GM23248 (cell line): ENCODE measurements around the gene COL9A3. TPM values are rescaled to one million over a fixed set of nuclear protein-coding genes. Genes with fewer than 3 reads are reported as not detected.
A peak's percentile ranks its signal among the peaks of the same experiment; 100 is the strongest.

Experiments
- DNase-seq: peaks from one replicate; pipeline ENCODE4 v3.0.0-alpha.2; 2015
- H2AFZ ChIP-seq: fragments of 200-600 bp; sonication (generic); 2 replicates; pipeline ENCODE4 v1.6.1; 2016; ENCODE audit warnings: antibody characterized with exemption
- H3F3A ChIP-seq: fragments of 200-600 bp; sonication (generic); 2 replicates; pipeline ENCODE4 v1.6.1; 2016; ENCODE audit warnings: mild to moderate bottlenecking, antibody characterized with exemption, mixed run types; ENCODE audit not compliant: insufficient read depth
- H3K27ac ChIP-seq: fragments of 200-600 bp; sonication (generic); 2 replicates; pipeline ENCODE4 v1.5.1; 2016; ENCODE audit warnings: mild to moderate bottlenecking
- H3K27me3 ChIP-seq: fragments of 200-600 bp; sonication (generic); replicated peaks from 2 replicates; pipeline ENCODE4 v1.6.1; 2016; ENCODE audit warnings: mild to moderate bottlenecking; ENCODE audit not compliant: insufficient read depth
- H3K36me3 ChIP-seq: fragments of 200-600 bp; sonication (generic); 2 replicates; pipeline ENCODE4 v1.6.1; 2016; ENCODE audit warnings: low read depth, mild to moderate bottlenecking
- H3K4me1 ChIP-seq: fragments of 200-600 bp; sonication (generic); 2 replicates; pipeline ENCODE4 v1.6.1; 2016; ENCODE audit warnings: mild to moderate bottlenecking; ENCODE audit not compliant: insufficient read depth
- H3K4me2 ChIP-seq: fragments of 200-600 bp; sonication (generic); one replicate; pipeline ENCODE4 v1.6.1; 2016; ENCODE audit warnings: mild to moderate bottlenecking; ENCODE audit not compliant: unreplicated experiment
- H3K4me3 ChIP-seq: fragments of 200-600 bp; sonication (generic); 2 replicates; pipeline ENCODE4 v1.5.1; 2016; ENCODE audit warnings: mild to moderate bottlenecking
- H3K79me2 ChIP-seq: fragments of 200-600 bp; sonication (generic); 2 replicates; pipeline ENCODE4 v1.6.1; 2016; ENCODE audit warnings: mild to moderate bottlenecking; ENCODE audit not compliant: insufficient read depth
- H3K9ac ChIP-seq: fragments of 200-600 bp; sonication (generic); 2 replicates; pipeline ENCODE4 v1.6.1; 2016; ENCODE audit warnings: mild to moderate bottlenecking
- H3K9me2 ChIP-seq: fragments of 200-600 bp; sonication (generic); 2 replicates; pipeline ENCODE4 v1.6.1; 2016; ENCODE audit warnings: mixed run types, mild to moderate bottlenecking, moderate library complexity; ENCODE audit not compliant: insufficient read depth
- H3K9me3 ChIP-seq: fragments of 200-600 bp; sonication (generic); one replicate; pipeline ENCODE4 v1.6.1; 2017; ENCODE audit warnings: low read depth
- H4K20me1 ChIP-seq: fragments of 200-600 bp; sonication (generic); 2 replicates; pipeline ENCODE4 v1.6.0; 2016; ENCODE audit not compliant: insufficient read depth
- EZH2 ChIP-seq: fragments of 200-600 bp; sonication (generic); IDR thresholded peaks from 2 replicates; pipeline ENCODE4 v1.6.1; 2018; ENCODE audit warnings: antibody characterized with exemption, mild to moderate bottlenecking; ENCODE audit not compliant: insufficient read depth, poor library complexity, severe bottlenecking
- EZH2phosphoT487 ChIP-seq: fragments of 200-600 bp; sonication (generic); IDR thresholded peaks from 2 replicates; pipeline ENCODE4 v1.6.1; 2018; ENCODE audit warnings: antibody characterized with exemption, moderate library complexity, mild to moderate bottlenecking, low read depth; ENCODE audit not compliant: insufficient read depth
- WGBS, 2 experiments: methylation state at CpG; one replicate each; pipeline ENCODE4 v1.1.6; 2015 to 2017; ENCODE audit warnings: low lambda C conversion rate in 2 of 2, low coverage in 1 of 2; ENCODE audit errors: missing lambda C conversion rate in 2 of 2; 5-methylcytosine and 5-hydroxymethylcytosine counted together
- in situ Hi-C: fragments of 300-500 bp; cut with MboI; formaldehyde crosslinking; loops from 2 replicates; pipeline ENCODE4 v1.15.0; 2020
- polyA plus RNA-seq: library from polyadenylated mRNA; unstranded; fragments of >200 nt; fragmentation: Nextera tagmentation; extraction: Ambion mirVana; gene quantifications from 2 replicates; pipeline ENCODE4 v1.2.1, GENCODE V29; 2016
- total RNA-seq: library from RNA; depleted of rRNA; stranded (reverse); fragments of >200 nt; shearing (Covaris generic); gene quantifications from 2 replicates; pipeline ENCODE4 v1.2.3, GENCODE V29; 2014

The COL9A3 gene
- total and polyA plus RNA-seq, 2 experiments from 2014 or later, result 0.25 TPM; not detected in 1

GRCh38 chr20:62788607-62789006 lies 28.2 kb upstream of the COL9A3 start:
- H4K20me1 ChIP-seq, result no peaks in the 10 kb centered on the region
- no peak overlapping the region for H2AFZ ChIP-seq
- no peaks in the 10 kb centered on the region for H3K36me3 ChIP-seq
- no peak overlapping the region for H3K27ac ChIP-seq
- peaks cover 11% of the 10 kb centered on the region; the same call in 1 of the 2 replicates for H3K4me1 ChIP-seq
- WGBS, 2 experiments, result 64 to 66% methylated on average over 15 of the region's 15 CpGs
- H3K9ac ChIP-seq, result no peak overlapping the region
- H3F3A ChIP-seq, result peaks cover 10% of the 10 kb centered on the region; the same call in 1 of the 2 replicates
- DNase-seq, result no peak
- H3K27me3 ChIP-seq, result no peaks in the 10 kb centered on the region
- no peak overlapping the region for H3K4me3 ChIP-seq
- TF ChIP-seq EZH2phosphoT487, result no peak
- TF ChIP-seq EZH2, result no peak
- H3K79me2 ChIP-seq, result no peaks in the 10 kb centered on the region
- no peak overlapping the region for H3K4me2 ChIP-seq
- no peaks in the 10 kb centered on the region for H3K9me2 ChIP-seq
- no peaks in the 10 kb centered on the region for H3K9me3 ChIP-seq
- in situ Hi-C loops, result loop anchor here (10.0 to 25.0 kb wide), 2 partner anchors 114 to 276 kb away; no protein-coding TSS in a partner anchor

- Histone ChIP-seq H3K9ac (no peak overlapping the region), H3K4me2 (no peak overlapping the region), H4K20me1 (no peaks in the 10 kb centered on the region), H3K27me3 (no peaks in the 10 kb centered on the region), H3K4me3 (no peak overlapping the region), H3F3A (peaks cover 10% of the 10 kb centered on the region; the same call in 1 of the 2 replicates), H3K27ac (no peak overlapping the region), H3K9me2 (no peaks in the 10 kb centered on the region), H2AFZ (no peak overlapping the region), H3K79me2 (no peaks in the 10 kb centered on the region), H3K36me3 (no peaks in the 10 kb centered on the region), H3K4me1 (peaks cover 14% of the 10 kb centered on the region; the same call in 1 of the 2 replicates), H3K9me3 (no peaks in the 10 kb centered on the region)
- 69 to 72% methylated on average over 11 to 12 of the region's 12 CpGs for WGBS, 2 experiments
- no peak for DNase-seq
- TF ChIP-seq EZH2phosphoT487, result no peak
- in situ Hi-C loops, result loop anchor here (25.0 kb wide), 1 partner anchor 278 kb away; no protein-coding TSS in a partner anchor
These were observed 26.8 kb upstream of the COL9A3 start for GRCh38 chr20:62790075-62790474.

- Histone ChIP-seq H3K79me2 (no peaks in the 10 kb centered on the region), H4K20me1 (no peaks in the 10 kb centered on the region), H3K4me3 (no peak overlapping the region), H3K4me2 (peak overlapping the region; percentile 42), H3K27me3 (no peaks in the 10 kb centered on the region), H3F3A (peaks cover 16% of the 10 kb centered on the region), H3K9me3 (no peaks in the 10 kb centered on the region), H3K9ac (no peak overlapping the region), H2AFZ (0 out of 2 replicates have a peak overlapping the region, but pooled peaks have one; percentile 20), H3K27ac (no peak overlapping the region), H3K9me2 (no peaks in the 10 kb centered on the region), H3K4me1 (peaks cover 14% of the 10 kb centered on the region; the same call in 1 of the 2 replicates), H3K36me3 (no peaks in the 10 kb centered on the region)
- no peak for TF ChIP-seq EZH2
- TF ChIP-seq EZH2phosphoT487, result no peak
- in situ Hi-C loops, result loop anchor here (25.0 kb wide), 1 partner anchor 279 kb away; no protein-coding TSS in a partner anchor
- peak; percentile 92 for DNase-seq
- 18 to 19% methylated on average over 23 of the region's 23 CpGs for WGBS, 2 experiments
These were observed 25.3 kb upstream of the COL9A3 start for GRCh38 chr20:62791301-62792181.

- in situ Hi-C loops, result loop anchor here (25.0 kb wide), 1 partner anchor 280 kb away; no protein-coding TSS in a partner anchor
- TF ChIP-seq EZH2 (no peak), EZH2phosphoT487 (no peak)
- no peaks in the 10 kb centered on the region for H3K9me2 ChIP-seq
- H3K4me1 ChIP-seq, result peaks cover 14% of the 10 kb centered on the region; the same call in 1 of the 2 replicates
- H3K27me3 ChIP-seq, result no peaks in the 10 kb centered on the region
- peaks cover 16% of the 10 kb centered on the region for H3F3A ChIP-seq
- H3K9me3 ChIP-seq, result no peaks in the 10 kb centered on the region
- no peak overlapping the region for H2AFZ ChIP-seq
- WGBS, 2 experiments, result 41 to 47% methylated on average over 9 of the region's 9 CpGs
- DNase-seq, result peak; percentile 59
- peaks cover 3% of the 10 kb centered on the region; the same call in 1 of the 2 replicates for H4K20me1 ChIP-seq
- H3K4me3 ChIP-seq, result no peak overlapping the region
- H3K9ac ChIP-seq, result no peak overlapping the region
- no peaks in the 10 kb centered on the region for H3K36me3 ChIP-seq
- H3K27ac ChIP-seq, result no peak overlapping the region
- no peak overlapping the region for H3K4me2 ChIP-seq
- H3K79me2 ChIP-seq, result peaks cover 6% of the 10 kb centered on the region
These were observed 24.5 kb upstream of the COL9A3 start for GRCh38 chr20:62792182-62792939.
